DOHH2 (cell line): ENCODE data around the gene C9orf50.

ENCODE experiments used
- CTCF ChIP-seq: fragments of 200-600 bp; sonication (generic); IDR thresholded peaks from one replicate; pipeline ENCODE4 v1.5.1; 2014; ENCODE audit warnings: antibody characterized with exemption, mild to moderate bottlenecking, low read depth, low read length; ENCODE audit not compliant: poor library complexity, severe bottlenecking
- EZH2phosphoT487 ChIP-seq: fragments of 200-600 bp; sonication (generic); IDR thresholded peaks from 2 replicates; pipeline ENCODE4 v1.6.1; 2017; ENCODE audit warnings: borderline replicate concordance, mild to moderate bottlenecking, antibody characterized with exemption, low read length, moderate library complexity, mixed read lengths

- no peak for TF ChIP-seq CTCF
- no peak for TF ChIP-seq EZH2phosphoT487
Measured at GRCh38 chr9:129595903-129596540, 24.9 kb downstream of the C9orf50 start.
